ACHN (cell line): ENCODE measurements around the gene DUSP18.
A peak's percentile ranks its signal among the peaks of the same experiment; 100 is the strongest.
"Not testable (repeated sequence)": the region's sequence is repeated elsewhere in the genome, so short reads cannot be mapped to it uniquely, and the experiment has no call there.

Source experiments
- DNase-seq: peaks from one replicate; pipeline ENCODE4 v3.0.0-alpha.2; 2015
- in situ Hi-C: cut with HindIII; loops from 2 replicates; pipeline ENCODE4 v1.10.0; 2017; ENCODE audit warnings: low sequenced_read_pairs, low pct_ligation_motif_present, low pct_unique_long_range_greater_than_20kb

Gene DUSP18

DNA sequence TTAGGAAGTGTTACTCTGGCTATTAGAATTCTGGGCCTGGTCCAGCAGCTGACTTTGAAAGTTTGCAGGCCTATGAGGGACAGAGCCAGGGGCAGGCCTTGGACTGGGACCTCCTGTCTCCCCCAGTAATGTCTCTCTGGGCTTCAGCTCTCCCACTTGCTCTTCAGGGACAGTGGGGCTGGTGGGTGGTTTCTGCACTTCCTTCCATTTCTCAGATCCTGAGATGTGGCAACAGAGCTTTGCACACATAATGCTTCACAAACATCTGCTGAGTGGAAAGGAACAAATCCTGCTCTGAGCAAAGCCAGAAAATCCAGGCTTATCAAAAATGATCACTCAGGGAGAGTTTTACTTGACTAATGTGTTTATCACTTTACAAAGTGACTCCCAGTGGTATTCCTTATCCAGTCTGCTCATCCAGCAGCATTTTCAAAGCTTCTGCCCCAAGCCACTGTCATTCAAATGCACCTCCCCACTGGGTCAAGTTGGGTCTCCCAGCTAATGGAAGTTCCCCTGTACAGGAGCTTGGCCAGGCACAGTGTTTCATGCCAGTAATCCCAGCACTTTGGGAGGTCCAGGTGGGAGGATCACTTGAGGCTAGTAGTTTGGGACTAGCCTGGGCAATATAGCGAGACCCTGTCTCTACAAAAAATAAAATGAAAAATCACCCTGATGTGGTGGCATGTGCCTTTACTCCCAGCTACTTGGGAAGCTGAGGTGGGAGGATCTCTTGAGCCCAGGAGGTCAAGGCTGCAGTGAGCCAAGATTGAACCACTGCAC, 13.5 kb upstream of the DUSP18 start:
- in situ Hi-C loops: no loop called here
- no peak for DNase-seq

GRCh38 chr22:30679895-30680690, 12.4 kb upstream of the DUSP18 start:
- in situ Hi-C loops, DNase-seq: not testable (repeated sequence)

DNA sequence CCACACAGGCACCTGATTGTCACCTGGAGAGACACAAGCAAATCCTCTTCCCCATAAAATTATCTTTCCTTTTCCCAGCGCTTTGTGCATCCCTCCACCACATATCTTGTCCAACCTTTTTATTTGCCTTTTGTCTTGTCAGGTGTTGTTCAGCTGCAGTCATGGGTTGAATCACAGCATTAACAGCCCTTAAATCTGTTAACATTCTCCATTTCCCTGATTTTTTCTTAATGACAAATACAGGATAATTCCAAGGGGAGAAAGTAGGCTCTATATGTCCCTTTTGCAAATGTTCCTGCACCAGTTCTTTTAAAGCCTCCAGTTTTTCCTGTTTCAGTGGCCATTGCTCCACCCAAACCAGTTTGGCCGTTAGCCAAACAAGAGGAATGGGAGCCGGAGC, 8.9 kb upstream of the DUSP18 start:
- DNase-seq, in situ Hi-C loops: not testable (repeated sequence)

- in situ Hi-C loops: no loop called here
- DNase-seq: no peak
Observed at GRCh38 chr22:30675436-30675835, 7.8 kb upstream of the DUSP18 start.

- no peak for DNase-seq
- in situ Hi-C loops: no loop called here
Observed at GRCh38 chr22:30674482-30674881, 6.8 kb upstream of the DUSP18 start.

- in situ Hi-C loops: no loop called here
- no peak for DNase-seq
Observed at GRCh38 chr22:30673136-30673535, 5.5 kb upstream of the DUSP18 start.

GRCh38 chr22:30671071-30671470, 3.4 kb upstream of the DUSP18 start:
- in situ Hi-C loops: no loop called here
- DNase-seq: no peak

DNA sequence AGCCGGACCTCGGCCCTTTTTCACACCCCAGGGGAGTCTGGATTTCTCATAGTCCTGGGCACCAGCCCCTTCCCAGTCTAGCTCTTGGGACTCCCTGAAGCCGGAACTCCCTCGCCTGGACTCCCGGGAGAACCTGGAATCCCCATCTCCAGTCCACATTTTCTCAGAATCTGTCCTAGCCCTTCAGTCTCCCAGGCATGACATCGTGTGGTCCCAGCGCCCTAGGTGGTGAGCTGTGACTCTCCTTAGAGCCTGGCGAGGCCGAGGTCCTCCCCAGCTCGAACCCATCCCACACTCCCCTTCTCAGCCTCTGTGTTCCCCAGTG, 673 bp upstream of the DUSP18 start:
- in situ Hi-C loops: no loop called here

DNA sequence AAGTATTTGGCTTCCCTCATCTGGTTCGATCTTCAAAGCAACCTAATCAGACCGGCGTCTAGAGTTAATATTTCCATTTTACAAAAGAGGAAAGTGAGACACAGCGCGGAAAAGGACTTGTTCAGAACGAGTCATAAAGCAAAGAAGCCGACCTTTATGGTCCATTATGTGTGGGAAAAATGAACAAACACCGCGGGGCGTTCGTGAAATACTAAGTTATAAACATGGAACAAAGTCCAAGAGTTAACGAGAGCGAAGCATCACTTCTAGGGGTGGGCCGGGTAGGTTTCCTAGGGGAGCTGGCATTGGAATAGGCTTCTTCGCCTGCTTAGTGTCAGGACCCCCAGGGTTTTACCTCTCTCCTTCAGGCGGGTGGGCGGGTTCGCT, 575 bp downstream of the DUSP18 start:
- in situ Hi-C loops: no loop called here
- no peak for DNase-seq

More for the DNA sequence above, 673 bp upstream of the DUSP18 start:
- no peak for DNase-seq

DNA sequence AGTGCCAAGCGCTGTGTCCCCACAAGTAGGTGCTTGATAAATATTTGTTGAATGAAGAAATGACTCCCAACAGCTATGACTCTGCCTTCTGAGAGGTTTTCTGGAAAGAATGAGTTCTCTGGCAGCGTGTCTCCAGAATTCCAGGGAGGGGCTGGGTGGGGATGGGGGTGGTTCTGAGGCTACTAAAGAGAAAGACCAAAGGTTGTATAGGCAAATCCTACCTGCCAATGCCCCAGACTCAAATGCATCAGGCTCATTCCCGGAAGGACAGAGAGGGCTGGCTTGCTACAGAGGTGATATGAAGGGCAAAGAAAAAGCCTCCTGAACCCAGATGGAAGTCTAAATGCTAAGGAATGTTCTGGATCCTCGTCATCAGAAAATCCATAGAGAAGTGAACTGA, 1.9 kb downstream of the DUSP18 start:
- in situ Hi-C loops: no loop called here
- no peak for DNase-seq

- in situ Hi-C loops: no loop called here
- no peak for DNase-seq
Observed at GRCh38 chr22:30665266-30665665, 2.4 kb downstream of the DUSP18 start.

GRCh38 chr22:30664798-30665197, 2.9 kb downstream of the DUSP18 start:
- no peak for DNase-seq
- in situ Hi-C loops: no loop called here

- no peak for DNase-seq
Observed at GRCh38 chr22:30662040-30662439, 5.6 kb downstream of the DUSP18 start.

DNA sequence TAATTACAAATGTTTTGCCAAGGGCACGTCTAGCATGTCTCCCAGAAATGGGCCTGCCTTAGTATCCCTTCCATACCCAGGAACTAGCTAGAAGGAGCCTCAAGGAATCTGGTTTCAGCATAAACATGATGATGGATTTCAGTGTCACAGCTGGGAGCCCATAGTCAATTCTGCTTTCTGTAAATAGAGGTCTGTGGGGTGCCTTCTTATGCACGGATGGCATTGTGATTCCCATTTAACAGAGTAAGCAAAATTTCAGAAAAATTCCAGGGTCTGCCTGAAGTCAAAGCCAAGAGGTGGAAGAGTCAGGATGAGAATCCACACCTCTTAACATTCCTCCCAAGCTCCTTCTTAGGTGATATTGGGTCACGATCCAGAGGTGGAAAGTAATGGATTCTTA, 12.1 kb downstream of the DUSP18 start:
- no peak for DNase-seq
- in situ Hi-C loops: no loop called here

More at GRCh38 chr22:30662040-30662439, 5.6 kb downstream of the DUSP18 start:
- in situ Hi-C loops: no loop called here

DNA sequence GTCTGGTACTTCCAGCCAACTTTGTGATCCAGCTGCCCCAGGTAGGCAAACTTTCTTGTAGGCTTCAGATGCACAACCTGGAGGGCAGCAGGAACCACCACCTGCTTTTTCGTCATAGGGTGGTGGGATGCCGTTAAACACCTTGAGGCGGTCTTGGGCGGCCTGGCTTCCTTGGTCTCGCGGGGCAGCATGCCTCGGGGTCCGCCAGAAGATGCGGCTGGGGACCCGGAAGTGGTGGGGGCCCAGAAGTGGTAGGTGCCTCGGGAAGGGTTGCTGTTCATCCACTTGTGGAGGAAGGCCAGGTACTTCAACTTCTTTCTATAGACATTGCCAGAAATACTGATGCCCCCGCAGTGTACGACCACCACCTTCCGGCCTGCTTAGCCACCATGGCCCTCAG, 13.3 kb downstream of the DUSP18 start:
- no peak for DNase-seq
- in situ Hi-C loops: no loop called here

GRCh38 chr22:30652852-30653251, 14.8 kb downstream of the DUSP18 start:
- DNase-seq: no peak
- in situ Hi-C loops: no loop called here

DNA sequence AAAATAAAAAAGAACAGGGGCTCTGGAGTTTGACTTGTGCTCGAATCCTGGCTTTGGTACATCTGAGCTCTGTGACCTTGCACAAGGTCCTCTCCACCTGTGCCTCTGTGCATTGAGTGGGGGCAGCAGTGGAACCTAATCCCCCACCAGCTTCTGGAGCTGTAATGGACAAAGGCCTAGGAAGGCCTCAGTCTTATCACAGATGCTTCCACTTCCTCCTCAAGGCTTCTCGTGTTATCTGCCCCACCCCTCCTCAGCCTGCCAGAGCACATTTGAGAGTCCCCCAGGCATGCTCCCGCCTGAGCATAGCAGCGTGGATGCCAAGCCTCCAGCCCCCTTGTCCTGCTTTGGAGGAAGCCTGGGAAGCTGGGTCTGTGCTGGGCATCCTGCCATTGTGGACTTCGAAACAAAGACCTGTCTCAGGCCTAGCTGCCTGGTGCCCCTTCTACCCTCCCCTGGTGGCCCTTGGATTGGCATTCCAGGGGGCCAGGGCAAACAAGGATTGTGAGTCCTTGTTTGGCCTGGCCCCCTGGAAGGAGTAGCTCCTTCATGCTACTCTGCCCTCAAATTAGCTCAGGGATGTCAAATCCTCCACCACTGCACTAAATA, 17.1 kb downstream of the DUSP18 start:
- no peak for DNase-seq
- in situ Hi-C loops: no loop called here

DNA sequence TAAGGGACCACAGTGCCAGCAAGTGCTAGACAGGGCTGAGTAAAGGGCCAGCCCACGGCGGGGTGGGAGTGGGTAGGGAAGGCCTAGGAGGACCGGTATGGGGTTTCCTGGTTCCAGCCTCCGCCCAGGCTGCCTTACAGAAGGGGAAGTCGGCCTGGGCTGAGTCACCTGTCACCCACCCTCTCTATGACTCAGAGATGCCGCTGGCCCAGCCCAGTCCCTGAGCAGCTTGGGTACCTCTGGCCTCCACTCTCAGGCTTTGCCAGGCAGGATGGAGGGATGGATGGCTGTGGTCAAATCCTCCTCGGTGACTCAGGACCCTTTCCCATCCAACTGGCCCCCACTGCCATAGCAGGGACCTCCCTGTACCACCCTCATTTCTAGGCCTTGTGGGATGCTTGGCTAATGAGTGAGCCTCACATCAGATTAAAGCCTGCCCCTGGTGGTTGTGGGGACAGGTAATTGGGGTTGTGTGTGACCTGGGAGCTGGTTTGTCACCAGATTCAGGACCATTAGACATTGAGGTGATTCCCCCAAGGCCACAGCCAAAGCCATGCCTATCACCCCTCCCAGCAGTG, 18.2 kb downstream of the DUSP18 start:
- in situ Hi-C loops: no loop called here
- DNase-seq: peak; percentile 80

GRCh38 chr22:30648825-30649224, 18.9 kb downstream of the DUSP18 start:
- DNase-seq: no peak
- in situ Hi-C loops: no loop called here
